ENCODE results near the gene BICDL2.

GRCh38 chr16:2999929-3000328, 36.8 kb downstream of the BICDL2 start:
- no peak for TF ChIP-seq POLR2A (IDR thresholded peaks at IDR 0.05; ENCODE audit: low read length)
- TF ChIP-seq GATA1 (IDR thresholded peaks at IDR 0.05; ENCODE audit: low read depth, low read length): no peak
